GM12878 (cell line): ENCODE data around the gene KIRREL3. TPM values are rescaled to one million over a fixed set of nuclear protein-coding genes. Genes with fewer than 3 reads are reported as not detected.

Experiments
- CBX3 ChIP-seq: fragments of 200-600 bp; sonication (generic); IDR thresholded peaks from 2 replicates; pipeline ENCODE4 v1.6.1; 2016; ENCODE audit warnings: low read depth, borderline replicate concordance
- CHD1 ChIP-seq: IDR thresholded peaks from 2 replicates; pipeline ENCODE4 v1.6.1; 2012; ENCODE audit warnings: low read depth, low read length, improper control_type of control experiment
- E4F1 ChIP-seq: fragments of 450-650 bp; IDR thresholded peaks from 2 replicates; pipeline ENCODE4 v1.6.1; 2018; ENCODE audit warnings: borderline replicate concordance, mild to moderate bottlenecking; ENCODE audit not compliant: partially characterized antibody
- EED ChIP-seq: sonication (generic); IDR thresholded peaks from 2 replicates; pipeline ENCODE4 v1.6.1; 2016; ENCODE audit warnings: antibody characterized with exemption, low read depth
- HCFC1 ChIP-seq: fragments of 150-350 bp; IDR thresholded peaks from 2 replicates; pipeline ENCODE4 v1.6.1; 2014; ENCODE audit warnings: low read length
- HDAC6 ChIP-seq: fragments of 200-600 bp; sonication (generic); IDR thresholded peaks from one replicate; pipeline ENCODE4 v1.8.0; 2017; ENCODE audit warnings: antibody characterized with exemption; ENCODE audit not compliant: unreplicated experiment
- SP1 ChIP-seq: IDR thresholded peaks from one replicate; pipeline ENCODE4 v1.6.1; 2011; ENCODE audit warnings: low read depth, low read length
- WRNIP1 ChIP-seq: IDR thresholded peaks from 2 replicates; pipeline ENCODE4 v1.6.1; 2011; ENCODE audit warnings: low read depth, low read length, improper control_type of control experiment, borderline replicate concordance
- ZBTB40 ChIP-seq: fragments of 450-650 bp; IDR thresholded peaks from 2 replicates; pipeline ENCODE4 v1.6.1; 2016; ENCODE audit warnings: mild to moderate bottlenecking, moderate library complexity, borderline replicate concordance
- ZNF217 ChIP-seq: fragments of 450-650 bp; IDR thresholded peaks from 2 replicates; pipeline ENCODE4 v1.6.1; 2017; ENCODE audit warnings: antibody characterized with exemption, mild to moderate bottlenecking
- ZNF622 ChIP-seq: fragments of 450-650 bp; IDR thresholded peaks from 2 replicates; pipeline ENCODE4 v1.6.1; 2017; ENCODE audit warnings: mild to moderate bottlenecking, inconsistent platforms
- polyA plus RNA-seq, 11 experiments: library from polyadenylated mRNA; depleted of rRNA in 4 of 11; unstranded in 6 of 11; stranded (reverse) in 5 of 11; fragments of >200 nt; fragmentation: Nextera tagmentation in 4 of 11; fragmentation: Illumina TruSeq in 1 of 11; extraction: Ambion mirVana in 4 of 11; extraction: Trizol in 1 of 11; gene quantifications; 1 replicate in 1 of 11; 2 replicates in 10 of 11; pipeline versions ENCODE4 v1.2.1 to v1.2.3, GENCODE V29; 2011 to 2016; ENCODE audit warnings: inconsistent platforms in 2 of 11, missing spikeins in 2 of 11, low read depth in 1 of 11
- total RNA-seq, 4 experiments: library from RNA; depleted of rRNA in 3 of 4; stranded (reverse); fragments of >200 nt in 3 of 4; fragmentation: Illumina TruSeq in 1 of 4; extraction: Trizol in 1 of 4; gene quantifications; 2 replicates each; pipeline versions ENCODE4 v1.2.1 to v1.2.3, GENCODE V29; 2013 to 2021
- TF ChIP-seq, protein P1 (sequence below): fragments of 450-650 bp; IDR thresholded peaks from 2 replicates; pipeline ENCODE4 v1.6.1; 2017; ENCODE audit warnings: mild to moderate bottlenecking, moderate library complexity
- TF ChIP-seq, protein P2 (sequence below): fragments of 450-650 bp; IDR thresholded peaks from 2 replicates; pipeline ENCODE4 v1.6.1; 2017; ENCODE audit warnings: mild to moderate bottlenecking, moderate library complexity

The KIRREL3 gene
- total and polyA plus RNA-seq, 10 of the 15 experiments (the other 5 are each of a cell fraction or from before 2014, with no cell fraction given) = under 0.01 TPM; not detected in 9

- TF ChIP-seq, protein P1, sequence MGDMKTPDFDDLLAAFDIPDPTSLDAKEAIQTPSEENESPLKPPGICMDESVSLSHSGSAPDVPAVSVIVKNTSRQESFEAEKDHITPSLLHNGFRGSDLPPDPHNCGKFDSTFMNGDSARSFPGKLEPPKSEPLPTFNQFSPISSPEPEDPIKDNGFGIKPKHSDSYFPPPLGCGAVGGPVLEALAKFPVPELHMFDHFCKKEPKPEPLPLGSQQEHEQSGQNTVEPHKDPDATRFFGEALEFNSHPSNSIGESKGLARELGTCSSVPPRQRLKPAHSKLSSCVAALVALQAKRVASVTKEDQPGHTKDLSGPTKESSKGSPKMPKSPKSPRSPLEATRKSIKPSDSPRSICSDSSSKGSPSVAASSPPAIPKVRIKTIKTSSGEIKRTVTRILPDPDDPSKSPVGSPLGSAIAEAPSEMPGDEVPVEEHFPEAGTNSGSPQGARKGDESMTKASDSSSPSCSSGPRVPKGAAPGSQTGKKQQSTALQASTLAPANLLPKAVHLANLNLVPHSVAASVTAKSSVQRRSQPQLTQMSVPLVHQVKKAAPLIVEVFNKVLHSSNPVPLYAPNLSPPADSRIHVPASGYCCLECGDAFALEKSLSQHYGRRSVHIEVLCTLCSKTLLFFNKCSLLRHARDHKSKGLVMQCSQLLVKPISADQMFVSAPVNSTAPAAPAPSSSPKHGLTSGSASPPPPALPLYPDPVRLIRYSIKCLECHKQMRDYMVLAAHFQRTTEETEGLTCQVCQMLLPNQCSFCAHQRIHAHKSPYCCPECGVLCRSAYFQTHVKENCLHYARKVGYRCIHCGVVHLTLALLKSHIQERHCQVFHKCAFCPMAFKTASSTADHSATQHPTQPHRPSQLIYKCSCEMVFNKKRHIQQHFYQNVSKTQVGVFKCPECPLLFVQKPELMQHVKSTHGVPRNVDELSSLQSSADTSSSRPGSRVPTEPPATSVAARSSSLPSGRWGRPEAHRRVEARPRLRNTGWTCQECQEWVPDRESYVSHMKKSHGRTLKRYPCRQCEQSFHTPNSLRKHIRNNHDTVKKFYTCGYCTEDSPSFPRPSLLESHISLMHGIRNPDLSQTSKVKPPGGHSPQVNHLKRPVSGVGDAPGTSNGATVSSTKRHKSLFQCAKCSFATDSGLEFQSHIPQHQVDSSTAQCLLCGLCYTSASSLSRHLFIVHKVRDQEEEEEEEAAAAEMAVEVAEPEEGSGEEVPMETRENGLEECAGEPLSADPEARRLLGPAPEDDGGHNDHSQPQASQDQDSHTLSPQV = no peak
- TF ChIP-seq EED (no peak), ZNF622 (no peak), ZBTB40 (no peak), HCFC1 (no peak), SP1 (no peak), WRNIP1 (no peak), E4F1 (no peak), CHD1 (no peak), ZNF217 (no peak), HDAC6 (no peak), CBX3 (no peak)
- TF ChIP-seq, protein P2, sequence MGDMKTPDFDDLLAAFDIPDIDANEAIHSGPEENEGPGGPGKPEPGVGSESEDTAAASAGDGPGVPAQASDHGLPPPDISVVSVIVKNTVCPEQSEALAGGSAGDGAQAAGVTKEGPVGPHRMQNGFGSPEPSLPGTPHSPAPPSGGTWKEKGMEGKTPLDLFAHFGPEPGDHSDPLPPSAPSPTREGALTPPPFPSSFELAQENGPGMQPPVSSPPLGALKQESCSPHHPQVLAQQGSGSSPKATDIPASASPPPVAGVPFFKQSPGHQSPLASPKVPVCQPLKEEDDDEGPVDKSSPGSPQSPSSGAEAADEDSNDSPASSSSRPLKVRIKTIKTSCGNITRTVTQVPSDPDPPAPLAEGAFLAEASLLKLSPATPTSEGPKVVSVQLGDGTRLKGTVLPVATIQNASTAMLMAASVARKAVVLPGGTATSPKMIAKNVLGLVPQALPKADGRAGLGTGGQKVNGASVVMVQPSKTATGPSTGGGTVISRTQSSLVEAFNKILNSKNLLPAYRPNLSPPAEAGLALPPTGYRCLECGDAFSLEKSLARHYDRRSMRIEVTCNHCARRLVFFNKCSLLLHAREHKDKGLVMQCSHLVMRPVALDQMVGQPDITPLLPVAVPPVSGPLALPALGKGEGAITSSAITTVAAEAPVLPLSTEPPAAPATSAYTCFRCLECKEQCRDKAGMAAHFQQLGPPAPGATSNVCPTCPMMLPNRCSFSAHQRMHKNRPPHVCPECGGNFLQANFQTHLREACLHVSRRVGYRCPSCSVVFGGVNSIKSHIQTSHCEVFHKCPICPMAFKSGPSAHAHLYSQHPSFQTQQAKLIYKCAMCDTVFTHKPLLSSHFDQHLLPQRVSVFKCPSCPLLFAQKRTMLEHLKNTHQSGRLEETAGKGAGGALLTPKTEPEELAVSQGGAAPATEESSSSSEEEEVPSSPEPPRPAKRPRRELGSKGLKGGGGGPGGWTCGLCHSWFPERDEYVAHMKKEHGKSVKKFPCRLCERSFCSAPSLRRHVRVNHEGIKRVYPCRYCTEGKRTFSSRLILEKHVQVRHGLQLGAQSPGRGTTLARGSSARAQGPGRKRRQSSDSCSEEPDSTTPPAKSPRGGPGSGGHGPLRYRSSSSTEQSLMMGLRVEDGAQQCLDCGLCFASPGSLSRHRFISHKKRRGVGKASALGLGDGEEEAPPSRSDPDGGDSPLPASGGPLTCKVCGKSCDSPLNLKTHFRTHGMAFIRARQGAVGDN = no peak
Measured at GRCh38 chr11:126437731-126438130, 562.8 kb downstream of the KIRREL3 start (continued).
